NB4 (cell line): ENCODE results near the gene G6PC1.
"Not testable (repeated sequence)": the region's sequence is repeated elsewhere in the genome, so short reads cannot be mapped to it uniquely, and the experiment has no call there.

Source experiments
- DNase-seq: peaks from one replicate; pipeline ENCODE4 v3.0.0; 2010; ENCODE audit warnings: low read depth
- H3K4me3 ChIP-seq: one replicate; pipeline ENCODE4 v1.5.1; 2011; ENCODE audit warnings: mild to moderate bottlenecking, low read depth, low read length, moderate library complexity
- CTCF ChIP-seq: IDR thresholded peaks from one replicate; pipeline ENCODE4 v1.5.1; 2012; ENCODE audit warnings: low read depth, low read length
- MYC ChIP-seq: IDR thresholded peaks from 2 replicates; pipeline ENCODE4 v1.6.1; 2011; ENCODE audit warnings: low read depth, low read length
- POLR2A ChIP-seq: IDR thresholded peaks from 2 replicates; pipeline ENCODE4 v1.6.1; 2011; ENCODE audit warnings: mild to moderate bottlenecking; ENCODE audit not compliant: insufficient read length; ENCODE audit errors: extremely low read depth
- TF ChIP-seq, protein P1 (sequence below): IDR thresholded peaks from 2 replicates; pipeline ENCODE4 v1.6.1; 2011; ENCODE audit warnings: low read depth, low read length

Gene G6PC1

DNA sequence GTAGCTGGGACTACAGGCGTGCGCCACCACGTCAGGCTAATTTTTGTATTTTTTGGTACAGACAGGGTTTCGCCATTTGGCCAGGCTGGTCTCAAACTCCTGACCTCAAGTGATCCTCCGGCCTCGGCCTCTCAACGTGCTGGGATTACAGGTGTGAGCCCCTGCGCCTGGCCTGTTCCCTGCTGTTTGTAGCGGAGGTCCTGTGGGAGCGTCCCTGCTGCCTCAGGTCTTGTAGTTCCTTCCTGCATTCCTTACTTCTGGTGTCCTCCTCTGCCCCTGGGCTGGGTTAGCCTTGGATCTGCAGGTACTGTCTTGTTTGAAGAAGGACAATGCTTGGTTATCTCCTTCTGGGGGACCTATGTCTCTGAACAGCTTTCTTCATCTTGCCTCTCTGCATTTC, 23.6 kb upstream of the G6PC1 start:
- DNase-seq = no peak

DNA sequence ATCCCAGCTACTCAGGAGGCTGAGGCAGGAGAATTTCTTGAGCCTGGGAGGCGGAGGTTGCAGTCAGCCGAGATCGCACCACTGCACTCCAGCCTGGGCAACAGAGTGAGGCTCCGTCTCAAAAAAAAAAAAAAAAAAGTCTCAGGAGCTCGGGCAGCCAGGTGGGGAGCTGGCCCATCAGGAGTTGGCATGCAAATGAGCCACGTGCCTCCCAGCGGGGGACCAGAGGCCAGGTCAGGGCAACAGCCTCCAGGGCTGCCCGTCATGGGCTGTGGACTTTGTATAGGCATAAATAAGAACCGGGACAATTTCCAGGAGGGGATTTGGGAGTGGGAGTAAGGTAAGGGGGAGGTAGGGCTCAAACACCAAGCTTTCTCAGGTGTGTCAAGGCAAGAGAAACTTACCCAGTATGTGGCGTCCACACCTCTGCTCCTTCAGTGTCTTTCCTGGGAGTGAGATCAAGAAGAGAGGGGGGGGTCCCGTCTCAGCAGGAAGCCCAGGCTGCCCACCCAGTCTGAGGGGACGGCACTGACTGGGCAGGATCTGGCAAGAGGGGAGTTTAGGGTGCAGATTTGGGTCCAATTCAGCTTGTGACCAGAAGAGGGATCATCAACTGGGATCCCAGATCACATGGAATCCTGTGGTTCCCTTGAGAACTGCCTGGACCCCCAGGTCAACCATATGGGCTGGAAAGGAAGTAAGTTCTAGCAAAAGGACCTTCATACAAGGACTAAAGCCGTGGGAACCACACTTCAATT, 22.3 kb upstream of the G6PC1 start:
- no peak for DNase-seq
- no peak overlapping the region for H3K4me3 ChIP-seq
- TF ChIP-seq, protein P1, sequence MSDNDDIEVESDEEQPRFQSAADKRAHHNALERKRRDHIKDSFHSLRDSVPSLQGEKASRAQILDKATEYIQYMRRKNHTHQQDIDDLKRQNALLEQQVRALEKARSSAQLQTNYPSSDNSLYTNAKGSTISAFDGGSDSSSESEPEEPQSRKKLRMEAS = no peak
- no peak for TF ChIP-seq POLR2A
- TF ChIP-seq CTCF = no peak
- TF ChIP-seq MYC = no peak

More for the DNA sequence above, 23.6 kb upstream of the G6PC1 start:
- TF ChIP-seq, protein P1 = no peak
- TF ChIP-seq MYC = no peak
- no peak for TF ChIP-seq POLR2A
- H3K4me3 ChIP-seq = no peak overlapping the region

GRCh38 chr17:42878924-42879595, 21.5 kb upstream of the G6PC1 start:
- no peak for DNase-seq
- no peak overlapping the region for H3K4me3 ChIP-seq
- no peak for TF ChIP-seq POLR2A
- TF ChIP-seq MYC = no peak
- TF ChIP-seq, protein P1 = no peak
- no peak for TF ChIP-seq CTCF

- no peak for DNase-seq
- TF ChIP-seq MYC (no peak), POLR2A (no peak), CTCF (no peak)
- TF ChIP-seq, protein P1 = no peak
- H3K4me3 ChIP-seq = no peak overlapping the region
These were observed 21.0 kb upstream of the G6PC1 start for GRCh38 chr17:42879596-42879985.

DNA sequence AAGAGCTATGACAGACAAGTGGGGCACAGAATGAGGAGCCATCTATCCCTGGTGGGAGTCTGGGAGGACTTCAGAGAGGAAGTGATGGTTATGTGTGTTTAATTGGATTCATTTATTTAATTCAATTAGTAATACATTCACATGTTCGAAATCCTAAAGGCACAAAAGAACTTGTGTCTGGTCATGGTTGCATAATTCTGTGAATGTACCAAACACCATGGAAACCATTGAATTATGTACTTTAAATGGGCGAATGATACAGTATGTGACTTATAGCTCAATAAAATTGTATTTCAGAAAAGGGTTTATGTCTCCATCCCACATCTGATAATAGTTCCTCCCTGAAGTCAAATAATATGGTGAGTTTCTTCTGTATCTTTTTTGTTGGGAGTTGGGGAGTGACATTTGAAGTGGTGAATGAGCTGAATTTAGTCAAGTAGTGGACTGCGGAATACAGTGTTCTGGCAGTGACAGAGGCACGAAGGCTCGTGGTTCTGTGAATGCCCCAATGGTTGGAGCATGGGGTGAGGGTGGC, 19.8 kb upstream of the G6PC1 start:
- TF ChIP-seq CTCF (no peak), POLR2A (no peak), MYC (no peak)
- TF ChIP-seq, protein P1 = no peak
- no peak for DNase-seq
- H3K4me3 ChIP-seq = no peak overlapping the region

GRCh38 chr17:42881706-42882105, 18.9 kb upstream of the G6PC1 start:
- not testable (repeated sequence) for DNase-seq, H3K4me3 ChIP-seq
